ENCODE results near the gene CMC4.
A peak's percentile ranks its signal among the peaks of the same experiment; 100 is the strongest.

The CMC4 gene

GRCh38 chrX:155056877-155057792 is 13.8 kb downstream of the CMC4 start:
- Histone ChIP-seq H3K4me1 (ENCODE audit: control insufficient read depth, insufficient read depth, low read depth, low read length) (peaks cover 13% of the 10 kb centered on the region), H3K18ac (ENCODE audit: low read depth in 1 of 2, low read length in 2 of 2) (no peak overlapping the region), H3K9me3 (ENCODE audit: control insufficient read depth, low read length) (no peaks in the 10 kb centered on the region), H3K4me3 (ENCODE audit: insufficient read depth in 1 of 2, low read depth in 1 of 2, low read length in 2 of 2) (peak overlapping the region in 1 of 2 experiments; percentile 40), H2BK5ac (ENCODE audit: low read depth, low read length, poor library complexity, severe bottlenecking) (no peak overlapping the region), H3K79me1 (replicated peaks; ENCODE audit: low read length, poor library complexity, severe bottlenecking) (peaks cover 2% of the 10 kb centered on the region), H3K14ac (ENCODE audit: low read length in 2 of 2) (peak overlapping the region in 1 of 2 experiments; percentile 32), H2AK5ac (ENCODE audit: low read length, severe bottlenecking) (no peak overlapping the region), H4K91ac (ENCODE audit: low read length) (peak overlapping the region; percentile 34), H2BK15ac (ENCODE audit: low read depth, poor library complexity, severe bottlenecking) (no peak overlapping the region), H3K9ac (ENCODE audit: low read length) (peak overlapping the region; percentile 40), H2AFZ (ENCODE audit: low read depth, low read length) (no peak overlapping the region), H3K36me3 (ENCODE audit: control insufficient read depth in 1 of 2, insufficient read depth in 2 of 2, low read depth in 1 of 2, low read length in 2 of 2) (peaks cover 3 to 24% of the 10 kb centered on the region in 2 experiments), H3K23ac (ENCODE audit: low read length in 2 of 2) (no peak overlapping the region), H3K27me3 (ENCODE audit: control insufficient read depth in 1 of 2, insufficient read depth in 1 of 2, low read length in 2 of 2) (no peaks in the 10 kb centered on the region), H3K4ac (ENCODE audit: low read depth in 1 of 2, low read length in 2 of 2) (no peak overlapping the region), H4K8ac (ENCODE audit: low read length) (peak overlapping the region; percentile 61), H3K4me2 (ENCODE audit: low read length, poor library complexity, severe bottlenecking) (peak overlapping the region; percentile 56), H2BK12ac (ENCODE audit: low read length in 2 of 2) (no peak overlapping the region), H3K27ac (ENCODE audit: low read length, poor library complexity, severe bottlenecking) (no peak overlapping the region), H2BK120ac (ENCODE audit: low read depth, low read length) (no peak overlapping the region)
- DNase-seq = peak; percentile 80
- WGBS = 45% methylated on average over 14 of the region's 25 CpGs

GRCh38 chrX:155056471-155056870 is 14.5 kb downstream of the CMC4 start:
- H3K27me3 ChIP-seq (ENCODE audit: control insufficient read depth in 1 of 2, insufficient read depth in 1 of 2, low read length in 2 of 2) = no peaks in the 10 kb centered on the region
- peaks cover 3 to 26% of the 10 kb centered on the region in 2 experiments for H3K36me3 ChIP-seq (ENCODE audit: control insufficient read depth in 1 of 2, insufficient read depth in 2 of 2, low read depth in 1 of 2, low read length in 2 of 2)
- H4K91ac ChIP-seq (ENCODE audit: low read length) = no peak overlapping the region
- peaks cover 13% of the 10 kb centered on the region for H3K4me1 ChIP-seq (ENCODE audit: control insufficient read depth, insufficient read depth, low read depth, low read length)
- peak overlapping the region; percentile 40 for H3K9ac ChIP-seq (ENCODE audit: low read length)
- no peak overlapping the region for H2BK5ac ChIP-seq (ENCODE audit: low read depth, low read length, poor library complexity, severe bottlenecking)
- no peak overlapping the region for H2BK15ac ChIP-seq (ENCODE audit: low read depth, poor library complexity, severe bottlenecking)
- H3K23ac ChIP-seq (ENCODE audit: low read length in 2 of 2) = no peak overlapping the region
- peaks cover 2% of the 10 kb centered on the region for H3K79me1 ChIP-seq (replicated peaks; ENCODE audit: low read length, poor library complexity, severe bottlenecking)
- H3K9me3 ChIP-seq (ENCODE audit: control insufficient read depth, low read length) = no peaks in the 10 kb centered on the region
- no peak overlapping the region for H3K27ac ChIP-seq (ENCODE audit: low read length, poor library complexity, severe bottlenecking)
- no peak overlapping the region for H2AK5ac ChIP-seq (ENCODE audit: low read length, severe bottlenecking)
- no peak overlapping the region for H2AFZ ChIP-seq (ENCODE audit: low read depth, low read length)
- no peak overlapping the region for H2BK12ac ChIP-seq (ENCODE audit: low read length in 2 of 2)
- H3K4me2 ChIP-seq (ENCODE audit: low read length, poor library complexity, severe bottlenecking) = no peak overlapping the region
- DNase-seq = no peak
- no peak overlapping the region for H4K8ac ChIP-seq (ENCODE audit: low read length)
- H3K14ac ChIP-seq (ENCODE audit: low read length in 2 of 2) = no peak overlapping the region
- no peak overlapping the region for H3K18ac ChIP-seq (ENCODE audit: low read depth in 1 of 2, low read length in 2 of 2)
- no peak overlapping the region for H3K4me3 ChIP-seq (ENCODE audit: insufficient read depth in 1 of 2, low read depth in 1 of 2, low read length in 2 of 2)
- no peak overlapping the region for H2BK120ac ChIP-seq (ENCODE audit: low read depth, low read length)
- no CpG with 5 or more reads among the region's 1 CpG for WGBS
- H3K4ac ChIP-seq (ENCODE audit: low read depth in 1 of 2, low read length in 2 of 2) = no peak overlapping the region

GRCh38 chrX:155055494-155055893 is 15.4 kb downstream of the CMC4 start:
- Histone ChIP-seq H3K9ac (ENCODE audit: low read length) (no peak overlapping the region), H3K18ac (ENCODE audit: low read depth in 1 of 2, low read length in 2 of 2) (no peak overlapping the region), H3K27me3 (ENCODE audit: control insufficient read depth in 1 of 2, insufficient read depth in 1 of 2, low read length in 2 of 2) (no peaks in the 10 kb centered on the region), H2BK15ac (ENCODE audit: low read depth, poor library complexity, severe bottlenecking) (no peak overlapping the region), H3K4me3 (ENCODE audit: insufficient read depth in 1 of 2, low read depth in 1 of 2, low read length in 2 of 2) (no peak overlapping the region), H3K4me1 (ENCODE audit: control insufficient read depth, insufficient read depth, low read depth, low read length) (peaks cover 13% of the 10 kb centered on the region), H3K36me3 (ENCODE audit: control insufficient read depth in 1 of 2, insufficient read depth in 2 of 2, low read depth in 1 of 2, low read length in 2 of 2) (peaks cover 3 to 23% of the 10 kb centered on the region in 2 experiments), H3K4me2 (ENCODE audit: low read length, poor library complexity, severe bottlenecking) (no peak overlapping the region), H3K27ac (ENCODE audit: low read length, poor library complexity, severe bottlenecking) (no peak overlapping the region), H2AK5ac (ENCODE audit: low read length, severe bottlenecking) (no peak overlapping the region), H3K14ac (ENCODE audit: low read length in 2 of 2) (no peak overlapping the region), H2BK120ac (ENCODE audit: low read depth, low read length) (no peak overlapping the region), H3K9me3 (ENCODE audit: control insufficient read depth, low read length) (no peaks in the 10 kb centered on the region), H3K4ac (ENCODE audit: low read depth in 1 of 2, low read length in 2 of 2) (no peak overlapping the region), H4K8ac (ENCODE audit: low read length) (no peak overlapping the region), H2BK12ac (ENCODE audit: low read length in 2 of 2) (no peak overlapping the region), H3K23ac (ENCODE audit: low read length in 2 of 2) (no peak overlapping the region), H4K91ac (ENCODE audit: low read length) (no peak overlapping the region), H3K79me1 (replicated peaks; ENCODE audit: low read length, poor library complexity, severe bottlenecking) (peaks cover 2% of the 10 kb centered on the region), H2AFZ (ENCODE audit: low read depth, low read length) (no peak overlapping the region), H2BK5ac (ENCODE audit: low read depth, low read length, poor library complexity, severe bottlenecking) (no peak overlapping the region)
- no peak for DNase-seq
- 100% methylated on average over 3 of the region's 3 CpGs for WGBS

GRCh38 chrX:155054255-155054654 is 16.7 kb downstream of the CMC4 start:
- peaks cover 13% of the 10 kb centered on the region for H3K4me1 ChIP-seq (ENCODE audit: control insufficient read depth, insufficient read depth, low read depth, low read length)
- H2BK120ac ChIP-seq (ENCODE audit: low read depth, low read length) = no peak overlapping the region
- no peak overlapping the region for H3K14ac ChIP-seq (ENCODE audit: low read length in 2 of 2)
- H3K36me3 ChIP-seq (ENCODE audit: control insufficient read depth in 1 of 2, insufficient read depth in 2 of 2, low read depth in 1 of 2, low read length in 2 of 2) = peaks cover 3 to 19% of the 10 kb centered on the region in 2 experiments
- no peak overlapping the region for H3K4me2 ChIP-seq (ENCODE audit: low read length, poor library complexity, severe bottlenecking)
- H2BK12ac ChIP-seq (ENCODE audit: low read length in 2 of 2) = no peak overlapping the region
- no peak overlapping the region for H3K4me3 ChIP-seq (ENCODE audit: insufficient read depth in 1 of 2, low read depth in 1 of 2, low read length in 2 of 2)
- no peak overlapping the region for H3K4ac ChIP-seq (ENCODE audit: low read depth in 1 of 2, low read length in 2 of 2)
- no peak overlapping the region for H4K91ac ChIP-seq (ENCODE audit: low read length)
- H2BK5ac ChIP-seq (ENCODE audit: low read depth, low read length, poor library complexity, severe bottlenecking) = no peak overlapping the region
- DNase-seq = no peak
- no peaks in the 10 kb centered on the region for H3K27me3 ChIP-seq (ENCODE audit: control insufficient read depth in 1 of 2, insufficient read depth in 1 of 2, low read length in 2 of 2)
- no peak overlapping the region for H3K18ac ChIP-seq (ENCODE audit: low read depth in 1 of 2, low read length in 2 of 2)
- H3K9me3 ChIP-seq (ENCODE audit: control insufficient read depth, low read length) = no peaks in the 10 kb centered on the region
- H2AFZ ChIP-seq (ENCODE audit: low read depth, low read length) = no peak overlapping the region
- no peak overlapping the region for H4K8ac ChIP-seq (ENCODE audit: low read length)
- no peak overlapping the region for H3K9ac ChIP-seq (ENCODE audit: low read length)
- 88% methylated on average over 1 of the region's 4 CpGs for WGBS
- H3K79me1 ChIP-seq (replicated peaks; ENCODE audit: low read length, poor library complexity, severe bottlenecking) = peaks cover 4% of the 10 kb centered on the region
- H2AK5ac ChIP-seq (ENCODE audit: low read length, severe bottlenecking) = no peak overlapping the region
- H2BK15ac ChIP-seq (ENCODE audit: low read depth, poor library complexity, severe bottlenecking) = no peak overlapping the region
- H3K23ac ChIP-seq (ENCODE audit: low read length in 2 of 2) = no peak overlapping the region
- H3K27ac ChIP-seq (ENCODE audit: low read length, poor library complexity, severe bottlenecking) = no peak overlapping the region
